A549 (cell line): Measurements from ENCODE around the gene INSC.

Experiments
- CEBPB ChIP-seq, 2 experiments: fragments of >200 bp in 1 of 2; sonication (Bioruptor Twin) in 1 of 2; formaldehyde crosslinking in 1 of 2; IDR thresholded peaks; 2 replicates each; pipeline ENCODE4 v1.6.1; 2012 to 2016
- JUN ChIP-seq, 2 experiments: fragments of >200 bp; sonication (Bioruptor Twin); formaldehyde crosslinking; IDR thresholded peaks; 2 replicates in 1 of 2; 3 replicates in 1 of 2; pipeline ENCODE4 v1.6.1; 2016 to 2017
- POLR2A ChIP-seq: IDR thresholded peaks from 2 replicates; pipeline ENCODE4 v1.6.1; 2012; ENCODE audit warnings: mild to moderate bottlenecking, low read length
- RAD21 ChIP-seq, 2 experiments: fragments of >200 bp in 1 of 2; sonication (Bioruptor Twin) in 1 of 2; formaldehyde crosslinking in 1 of 2; IDR thresholded peaks in 1 of 2; conservative IDR thresholded peaks in 1 of 2; 2 replicates in 1 of 2; 3 replicates in 1 of 2; pipeline ENCODE4 v1.6.1; 2012 to 2018; ENCODE audit warnings: inconsistent platforms in 1 of 2
- TF ChIP-seq, protein P1 (sequence below): fragments of >200 bp; sonication (Bioruptor Twin); formaldehyde crosslinking; IDR thresholded peaks from 3 replicates; pipeline ENCODE4 v1.5.1; 2016
- TF ChIP-seq, protein P2 (sequence below): fragments of 450-650 bp; IDR thresholded peaks from 2 replicates; pipeline ENCODE4 v1.6.1; 2014; ENCODE audit warnings: antibody characterized with exemption

DNA sequence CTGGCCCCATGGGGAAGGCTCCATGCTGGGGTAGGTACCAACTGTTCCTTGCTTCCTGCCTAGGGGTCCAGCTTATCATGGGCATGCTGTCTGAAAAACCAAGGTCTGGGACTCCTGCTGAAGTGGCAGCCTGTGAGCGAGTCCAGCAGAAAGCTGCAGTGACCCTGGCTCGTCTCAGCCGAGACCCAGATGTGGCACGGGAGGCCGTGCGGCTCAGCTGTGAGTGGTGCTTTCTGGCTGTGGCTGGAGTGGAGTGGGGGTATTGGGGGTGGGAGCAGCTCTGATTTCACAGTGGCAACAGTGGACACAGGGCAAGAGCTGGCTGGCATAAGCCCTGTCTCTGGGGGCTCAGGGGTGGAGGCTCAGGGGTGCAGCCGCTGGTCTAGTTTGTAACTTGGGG lies 124.1 kb downstream of the INSC start:
- TF ChIP-seq, protein P1, sequence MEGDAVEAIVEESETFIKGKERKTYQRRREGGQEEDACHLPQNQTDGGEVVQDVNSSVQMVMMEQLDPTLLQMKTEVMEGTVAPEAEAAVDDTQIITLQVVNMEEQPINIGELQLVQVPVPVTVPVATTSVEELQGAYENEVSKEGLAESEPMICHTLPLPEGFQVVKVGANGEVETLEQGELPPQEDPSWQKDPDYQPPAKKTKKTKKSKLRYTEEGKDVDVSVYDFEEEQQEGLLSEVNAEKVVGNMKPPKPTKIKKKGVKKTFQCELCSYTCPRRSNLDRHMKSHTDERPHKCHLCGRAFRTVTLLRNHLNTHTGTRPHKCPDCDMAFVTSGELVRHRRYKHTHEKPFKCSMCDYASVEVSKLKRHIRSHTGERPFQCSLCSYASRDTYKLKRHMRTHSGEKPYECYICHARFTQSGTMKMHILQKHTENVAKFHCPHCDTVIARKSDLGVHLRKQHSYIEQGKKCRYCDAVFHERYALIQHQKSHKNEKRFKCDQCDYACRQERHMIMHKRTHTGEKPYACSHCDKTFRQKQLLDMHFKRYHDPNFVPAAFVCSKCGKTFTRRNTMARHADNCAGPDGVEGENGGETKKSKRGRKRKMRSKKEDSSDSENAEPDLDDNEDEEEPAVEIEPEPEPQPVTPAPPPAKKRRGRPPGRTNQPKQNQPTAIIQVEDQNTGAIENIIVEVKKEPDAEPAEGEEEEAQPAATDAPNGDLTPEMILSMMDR = no peak
- TF ChIP-seq POLR2A (no peak), JUN (IDR thresholded peaks at IDR 0.05) (no peak), RAD21 (conservative IDR thresholded peaks at IDR 0.05 in 1 of 2, IDR thresholded peaks at IDR 0.05 in 1 of 2) (no peak), CEBPB (IDR thresholded peaks at IDR 0.05) (no peak)
- TF ChIP-seq, protein P2, sequence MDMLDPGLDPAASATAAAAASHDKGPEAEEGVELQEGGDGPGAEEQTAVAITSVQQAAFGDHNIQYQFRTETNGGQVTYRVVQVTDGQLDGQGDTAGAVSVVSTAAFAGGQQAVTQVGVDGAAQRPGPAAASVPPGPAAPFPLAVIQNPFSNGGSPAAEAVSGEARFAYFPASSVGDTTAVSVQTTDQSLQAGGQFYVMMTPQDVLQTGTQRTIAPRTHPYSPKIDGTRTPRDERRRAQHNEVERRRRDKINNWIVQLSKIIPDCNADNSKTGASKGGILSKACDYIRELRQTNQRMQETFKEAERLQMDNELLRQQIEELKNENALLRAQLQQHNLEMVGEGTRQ = no peak
